Umbilical cord (tissue), 2 donors: ENCODE data around the gene DLGAP4. TPM values are rescaled to one million over a fixed set of nuclear protein-coding genes. Genes with fewer than 3 reads are reported as not detected.

Experiments
- DNase-seq: peaks from one replicate; pipeline ENCODE4 v3.0.0-alpha.2; 2015; ENCODE audit warnings: low spot score
- total RNA-seq: library from RNA; depleted of rRNA; stranded (reverse); fragments of >200 nt; gene quantifications from one replicate; pipeline ENCODE4 v1.2.3, GENCODE V29; 2014; ENCODE audit warnings: low replicate concordance; ENCODE audit not compliant: insufficient read depth

The DLGAP4 gene
- total RNA-seq, 1 donor from 2014 or later: 12.5 TPM

- no peak for DNase-seq
These were observed 2.8 kb downstream of the DLGAP4 start for GRCh38 chr20:36308986-36309385.

- DNase-seq: no peak
These were observed 3.5 kb downstream of the DLGAP4 start for GRCh38 chr20:36309643-36310042.

GRCh38 chr20:36310215-36310981 is 4.3 kb downstream of the DLGAP4 start:
- no peak for DNase-seq

GRCh38 chr20:36311141-36311853 is 5.2 kb downstream of the DLGAP4 start:
- DNase-seq: no peak

GRCh38 chr20:36311854-36312723 is 6.0 kb downstream of the DLGAP4 start:
- DNase-seq: no peak

- DNase-seq: no peak
These were observed 6.7 kb downstream of the DLGAP4 start for GRCh38 chr20:36312724-36313441.

- DNase-seq: no peak
These were observed 7.3 kb downstream of the DLGAP4 start for GRCh38 chr20:36313476-36313875.

- no peak for DNase-seq
These were observed 7.8 kb downstream of the DLGAP4 start for GRCh38 chr20:36313926-36314325.

GRCh38 chr20:36314734-36315544 is 8.8 kb downstream of the DLGAP4 start:
- no peak for DNase-seq

- DNase-seq: no peak
These were observed 9.6 kb downstream of the DLGAP4 start for GRCh38 chr20:36315545-36316351.

GRCh38 chr20:36317675-36318074 is 11.5 kb downstream of the DLGAP4 start:
- no peak for DNase-seq

- no peak for DNase-seq
These were observed 12.0 kb downstream of the DLGAP4 start for GRCh38 chr20:36318166-36318565.

- no peak for DNase-seq
These were observed 13.5 kb downstream of the DLGAP4 start for GRCh38 chr20:36319356-36320260.

GRCh38 chr20:36320261-36320897 is 14.2 kb downstream of the DLGAP4 start:
- DNase-seq: no peak

GRCh38 chr20:36320898-36321695 is 15.0 kb downstream of the DLGAP4 start:
- no peak for DNase-seq

GRCh38 chr20:36322131-36322530 is 16.0 kb downstream of the DLGAP4 start:
- DNase-seq: no peak

GRCh38 chr20:36330091-36330490 is 24.0 kb downstream of the DLGAP4 start:
- DNase-seq: no peak
